Measurements from ENCODE around the gene PTPN14. TPM values are rescaled to one million over a fixed set of nuclear protein-coding genes. Genes with fewer than 3 reads are reported as not detected.

The PTPN14 gene
- total and polyA plus RNA-seq, 2 of the 4 experiments (the other 2 are of a cell fraction): 21.5 to 31.7 TPM

DNA sequence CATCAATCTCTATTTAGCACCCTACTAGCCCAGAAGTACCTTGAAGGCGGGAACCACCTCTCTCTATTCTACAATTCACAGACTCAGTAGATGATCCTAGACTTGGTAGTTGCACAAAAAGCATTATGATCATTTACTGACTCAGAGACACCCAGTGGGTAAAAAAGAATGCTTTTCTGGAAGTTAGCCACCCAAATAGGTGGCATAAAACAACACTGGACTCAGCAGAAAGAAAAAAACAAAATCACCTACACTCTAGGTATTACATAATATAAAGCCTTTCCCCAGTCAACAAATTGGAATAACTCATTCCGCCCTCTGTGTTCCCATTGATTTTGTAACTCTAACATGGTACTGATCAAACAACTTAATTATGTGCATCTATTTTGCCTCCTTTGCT is 126.3 kb downstream of the PTPN14 start:
- Histone ChIP-seq H4K20me1 (ENCODE audit: insufficient read depth, low read length) (peaks cover 13% of the 10 kb centered on the region), H3K4me1 (ENCODE audit: control insufficient read depth, insufficient read depth, low read length) (peaks cover 17% of the 10 kb centered on the region), H3K14ac (replicated peaks; ENCODE audit: low read depth, low read length) (no peak overlapping the region), H3K4me3 (ENCODE audit: insufficient read depth, low read depth, low read length) (no peak overlapping the region), H3K9ac (ENCODE audit: low read depth, low read length) (no peak overlapping the region), H4K5ac (ENCODE audit: low read depth, low read length) (no peak overlapping the region), H3K36me3 (ENCODE audit: control insufficient read depth, insufficient read depth, low read length) (no peaks in the 10 kb centered on the region), H3K9me1 (ENCODE audit: insufficient read depth, low read length) (peaks cover 14% of the 10 kb centered on the region), H2AFZ (replicated peaks; ENCODE audit: low read length, poor library complexity) (no peak overlapping the region), H2AK5ac (ENCODE audit: low read depth, low read length) (no peak overlapping the region), H4K8ac (ENCODE audit: low read depth in 2 of 2, low read length in 2 of 2) (no peak overlapping the region), H2BK120ac (ENCODE audit: low read depth, low read length) (no peak overlapping the region), H3K4ac (ENCODE audit: low read depth, low read length) (no peak overlapping the region), H3K9me3 (ENCODE audit: control insufficient read depth, insufficient read depth, low read length) (no peaks in the 10 kb centered on the region), H3K79me1 (ENCODE audit: low read depth in 1 of 2, low read length in 2 of 2) (peaks cover 27 to 58% of the 10 kb centered on the region in 2 experiments), H2BK5ac (ENCODE audit: low read depth, low read length, poor library complexity, severe bottlenecking) (no peak overlapping the region), H2BK15ac (ENCODE audit: low read depth, low read length) (no peak overlapping the region), H3K27me3 (ENCODE audit: control insufficient read depth, insufficient read depth, low read length) (no peaks in the 10 kb centered on the region), H4K91ac (ENCODE audit: insufficient read depth, low read depth, low read length) (no peak overlapping the region), H3K23ac (ENCODE audit: low read depth, low read length) (no peak overlapping the region), H3K4me2 (ENCODE audit: low read depth, low read length) (no peak overlapping the region), H3K56ac (ENCODE audit: extremely low read depth, insufficient read depth, low read length) (no peak overlapping the region), H3K18ac (ENCODE audit: low read depth, low read length) (no peak overlapping the region), H2BK20ac (ENCODE audit: low read depth, low read length) (no peak overlapping the region), H3K27ac (ENCODE audit: insufficient read depth, low read length) (no peak overlapping the region), H2AK9ac (replicated peaks; ENCODE audit: low read depth, low read length, poor library complexity) (no peak overlapping the region)
- no peak for TF ChIP-seq MAFK (IDR thresholded peaks at IDR 0.05; ENCODE audit: low read depth, low read length)
- intact Hi-C loops (cut with micrococcal nuclease): no loop called here
- DNase-seq (no peak), ATAC-seq (ENCODE audit: low read depth) (no peak)
- no TSS peak for BruUV-seq (replicated peaks)
- ChIA-PET POLR2A (ENCODE audit: unreplicated experiment) (no interaction called here), CTCF (no interaction called here)
- in situ Hi-C loops (cut with MboI; ENCODE audit: low sequenced_read_pairs): no loop called here
- dilution Hi-C loops (cut with HindIII; ENCODE audit: low sequenced_read_pairs, unreplicated experiment): no loop called here
- WGBS, 2 experiments (ENCODE audit: extremely low coverage in 2 of 2, insufficient read length in 1 of 2): 100% methylated on average over 1 of the region's 2 CpGs; no CpG with 5 or more reads in 1 of the 2 experiments

Data from IMR-90 (cell line).